Gastroesophageal sphincter (tissue), 4 donors: ENCODE data around the gene SCUBE3. TPM values are rescaled to one million over a fixed set of nuclear protein-coding genes. Genes with fewer than 3 reads are reported as not detected.

ENCODE experiments used
- ATAC-seq: fragments of 150-250 bp; one replicate; pipeline ENCODE4 v1.9.1; 2016; ENCODE audit warnings: mild to moderate bottlenecking, moderate library complexity
- H3K27ac ChIP-seq, 4 donors: fragments of 200-600 bp; sonication (generic) in 3 of 4; 1 replicate in 3 of 4; 2 replicates in 1 of 4; pipeline ENCODE4 v1.5.1; 2016 to 2019
- H3K27me3 ChIP-seq: fragments of 200-600 bp; sonication (generic); one replicate; pipeline ENCODE4 v1.5.1; 2019
- H3K36me3 ChIP-seq, 2 donors: fragments of 200-600 bp; sonication (generic); one replicate each; pipeline ENCODE4 v1.5.1; 2019; ENCODE audit warnings: control low read depth in 1 of 2
- H3K4me1 ChIP-seq, 3 donors: fragments of 200-600 bp; sonication (generic); 1 replicate in 2 of 3; 2 replicates in 1 of 3; pipeline ENCODE4 v1.5.1; 2016 to 2019; ENCODE audit warnings: control low read depth in 2 of 3
- H3K4me3 ChIP-seq, 2 donors: fragments of 200-600 bp; sonication (generic); one replicate each; pipeline ENCODE4 v1.5.1; 2019; ENCODE audit warnings: mild to moderate bottlenecking in 1 of 2, moderate library complexity in 1 of 2
- H3K9me3 ChIP-seq, 3 donors: fragments of 200-600 bp; sonication (generic); one replicate each; pipeline ENCODE4 v1.5.1; 2017 to 2019; ENCODE audit warnings: control low read depth in 2 of 3
- EP300 ChIP-seq: sonication (generic); formaldehyde crosslinking; IDR thresholded peaks from one replicate; pipeline ENCODE4 v1.6.1; 2017; ENCODE audit warnings: antibody characterized with exemption, mild to moderate bottlenecking
- POLR2A ChIP-seq, 2 donors: fragments of 450-650 bp; IDR thresholded peaks; one replicate each; pipeline ENCODE4 v1.6.1; 2017; ENCODE audit warnings: antibody characterized with exemption in 2 of 2, mild to moderate bottlenecking in 2 of 2, moderate library complexity in 1 of 2
- POLR2AphosphoS5 ChIP-seq: sonication (generic); formaldehyde crosslinking; IDR thresholded peaks from one replicate; pipeline ENCODE4 v1.6.1; 2017; ENCODE audit warnings: antibody characterized with exemption
- WGBS, 2 donors: methylation state at CpG; one replicate each; pipeline ENCODE4 v1.1.5; 2018; ENCODE audit warnings: low coverage in 1 of 2; 5-methylcytosine and 5-hydroxymethylcytosine counted together
- total RNA-seq, 4 donors: library from RNA; depleted of rRNA; stranded (reverse); fragments of >200 nt; gene quantifications; one replicate each; pipeline ENCODE4 v1.1.0, GENCODE V29; 2016
- TF ChIP-seq, protein P1 (sequence below), 4 experiments: fragments of 200-600 bp in 2 of 4; fragments of 450-650 bp in 2 of 4; sonication (generic) in 1 of 4; IDR thresholded peaks; one replicate each; pipeline ENCODE4 v1.5.1; 2017 to 2019; ENCODE audit warnings: antibody characterized with exemption in 4 of 4, mild to moderate bottlenecking in 2 of 4, moderate library complexity in 2 of 4

The SCUBE3 gene
- total RNA-seq, 4 donors from 2014 or later = 1.4 to 7.2 (median 3.0) TPM

- Histone ChIP-seq H3K9me3 (no peaks in the 10 kb centered on the region), H3K4me1 (peaks cover 0 to 54% (median 10%) of the 10 kb centered on the region in 3 donors), H3K36me3 (no peaks in the 10 kb centered on the region), H3K27me3 (peaks cover 37% of the 10 kb centered on the region), H3K4me3 (no peak overlapping the region), H3K27ac (no peak overlapping the region)
- 29 to 44% methylated on average over 4 to 12 of the region's 17 CpGs for WGBS, 2 donors
- no peak for ATAC-seq
- TF ChIP-seq, protein P1, sequence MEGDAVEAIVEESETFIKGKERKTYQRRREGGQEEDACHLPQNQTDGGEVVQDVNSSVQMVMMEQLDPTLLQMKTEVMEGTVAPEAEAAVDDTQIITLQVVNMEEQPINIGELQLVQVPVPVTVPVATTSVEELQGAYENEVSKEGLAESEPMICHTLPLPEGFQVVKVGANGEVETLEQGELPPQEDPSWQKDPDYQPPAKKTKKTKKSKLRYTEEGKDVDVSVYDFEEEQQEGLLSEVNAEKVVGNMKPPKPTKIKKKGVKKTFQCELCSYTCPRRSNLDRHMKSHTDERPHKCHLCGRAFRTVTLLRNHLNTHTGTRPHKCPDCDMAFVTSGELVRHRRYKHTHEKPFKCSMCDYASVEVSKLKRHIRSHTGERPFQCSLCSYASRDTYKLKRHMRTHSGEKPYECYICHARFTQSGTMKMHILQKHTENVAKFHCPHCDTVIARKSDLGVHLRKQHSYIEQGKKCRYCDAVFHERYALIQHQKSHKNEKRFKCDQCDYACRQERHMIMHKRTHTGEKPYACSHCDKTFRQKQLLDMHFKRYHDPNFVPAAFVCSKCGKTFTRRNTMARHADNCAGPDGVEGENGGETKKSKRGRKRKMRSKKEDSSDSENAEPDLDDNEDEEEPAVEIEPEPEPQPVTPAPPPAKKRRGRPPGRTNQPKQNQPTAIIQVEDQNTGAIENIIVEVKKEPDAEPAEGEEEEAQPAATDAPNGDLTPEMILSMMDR (IDR thresholded peaks at IDR 0.05) = no peak
- TF ChIP-seq POLR2AphosphoS5 = no peak
- no peak for TF ChIP-seq POLR2A (IDR thresholded peaks at IDR 0.05)
- no peak for TF ChIP-seq EP300
Observed at GRCh38 chr6:35216851-35217811, 3.4 kb downstream of the SCUBE3 start.

GRCh38 chr6:35218021-35218420 lies 4.3 kb downstream of the SCUBE3 start:
- 45 to 53% methylated on average over 4 of the region's 4 CpGs for WGBS, 2 donors
- no peak overlapping the region for H3K27ac ChIP-seq
- H3K4me3 ChIP-seq = no peak overlapping the region
- TF ChIP-seq, protein P1 (IDR thresholded peaks at IDR 0.05) = no peak
- TF ChIP-seq EP300 (no peak), POLR2AphosphoS5 (no peak), POLR2A (IDR thresholded peaks at IDR 0.05) (no peak)
- H3K9me3 ChIP-seq = no peaks in the 10 kb centered on the region
- no peak for ATAC-seq
- H3K36me3 ChIP-seq = no peaks in the 10 kb centered on the region
- H3K27me3 ChIP-seq = peaks cover 28% of the 10 kb centered on the region
- peaks cover 0 to 53% (median 8%) of the 10 kb centered on the region in 3 donors for H3K4me1 ChIP-seq

- TF ChIP-seq, protein P1 (IDR thresholded peaks at IDR 0.05) = no peak
- TF ChIP-seq POLR2AphosphoS5 = no peak
- TF ChIP-seq EP300 = no peak
- TF ChIP-seq POLR2A (IDR thresholded peaks at IDR 0.05) = no peak
- 73 to 88% methylated on average over 1 to 4 of the region's 4 CpGs for WGBS, 2 donors
- H3K9me3 ChIP-seq = no peaks in the 10 kb centered on the region
- no peak overlapping the region for H3K4me3 ChIP-seq
- H3K27me3 ChIP-seq = peaks cover 24% of the 10 kb centered on the region
- H3K4me1 ChIP-seq = peaks cover 0 to 49% (median 4%) of the 10 kb centered on the region in 3 donors
- H3K36me3 ChIP-seq = no peaks in the 10 kb centered on the region
- no peak for ATAC-seq
- H3K27ac ChIP-seq = no peak overlapping the region
Observed at GRCh38 chr6:35218456-35218855, 4.7 kb downstream of the SCUBE3 start.

- WGBS, 2 donors = 31 to 56% methylated on average over 2 to 4 of the region's 4 CpGs
- Histone ChIP-seq H3K36me3 (peaks cover 0 to 1% of the 10 kb centered on the region in 2 donors), H3K27ac (no peak overlapping the region), H3K4me3 (no peak overlapping the region), H3K27me3 (peaks cover 10% of the 10 kb centered on the region), H3K9me3 (no peaks in the 10 kb centered on the region), H3K4me1 (peaks cover 0 to 35% (median 0%) of the 10 kb centered on the region in 3 donors)
- ATAC-seq = no peak
- TF ChIP-seq POLR2A (IDR thresholded peaks at IDR 0.05) (no peak), EP300 (no peak), POLR2AphosphoS5 (no peak)
- TF ChIP-seq, protein P1 (IDR thresholded peaks at IDR 0.05) = no peak
Observed at GRCh38 chr6:35219683-35220326, 6.0 kb downstream of the SCUBE3 start.
